Measurements from ENCODE around the gene HOXB7. TPM values are rescaled to one million over a fixed set of nuclear protein-coding genes. Genes with fewer than 3 reads are reported as not detected.
A peak's percentile ranks its signal among the peaks of the same experiment; 100 is the strongest.

Gene HOXB7
- total RNA-seq, 4 donors from 2014 or later, result 10.7 to 22.8 (median 19.0) TPM

DNA sequence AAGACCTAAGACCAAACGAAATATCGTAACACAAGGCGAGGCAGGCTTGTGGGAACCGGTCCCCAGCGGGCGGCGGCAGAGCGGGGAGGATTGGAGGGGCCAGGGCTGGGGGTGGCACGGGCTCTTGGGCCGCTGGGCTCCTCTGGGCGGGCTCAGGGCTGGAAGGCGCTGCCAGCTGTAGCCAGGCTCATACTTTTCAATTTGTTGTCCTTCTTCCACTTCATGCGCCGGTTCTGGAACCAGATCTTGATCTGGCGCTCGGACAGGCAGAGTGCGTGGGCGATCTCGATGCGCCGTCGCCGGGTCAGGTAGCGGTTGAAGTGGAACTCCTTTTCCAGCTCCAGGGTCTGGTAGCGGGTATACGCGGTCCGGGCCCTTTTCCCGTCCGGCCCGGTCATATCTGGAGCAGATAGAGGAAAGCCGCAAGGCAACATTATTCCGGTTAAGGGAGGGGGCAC, 18.7 kb downstream of the HOXB7 start:
- Histone ChIP-seq H3K27ac (peak overlapping the region; percentile 34 to 92 (median 62)), H3K4me1 (peaks cover 0 to 45% (median 9%) of the 10 kb centered on the region in 4 donors), H3K4me3 (peak overlapping the region; percentile 6 to 50 (median 32)), H3K27me3 (no peaks in the 10 kb centered on the region), H3K36me3 (peaks cover 0 to 28% (median 0%) of the 10 kb centered on the region in 3 donors), H3K9me3 (no peaks in the 10 kb centered on the region)
- DNase-seq, result peak in 2 of 3 donors; percentile 45 to 47
- TF ChIP-seq, protein P1, sequence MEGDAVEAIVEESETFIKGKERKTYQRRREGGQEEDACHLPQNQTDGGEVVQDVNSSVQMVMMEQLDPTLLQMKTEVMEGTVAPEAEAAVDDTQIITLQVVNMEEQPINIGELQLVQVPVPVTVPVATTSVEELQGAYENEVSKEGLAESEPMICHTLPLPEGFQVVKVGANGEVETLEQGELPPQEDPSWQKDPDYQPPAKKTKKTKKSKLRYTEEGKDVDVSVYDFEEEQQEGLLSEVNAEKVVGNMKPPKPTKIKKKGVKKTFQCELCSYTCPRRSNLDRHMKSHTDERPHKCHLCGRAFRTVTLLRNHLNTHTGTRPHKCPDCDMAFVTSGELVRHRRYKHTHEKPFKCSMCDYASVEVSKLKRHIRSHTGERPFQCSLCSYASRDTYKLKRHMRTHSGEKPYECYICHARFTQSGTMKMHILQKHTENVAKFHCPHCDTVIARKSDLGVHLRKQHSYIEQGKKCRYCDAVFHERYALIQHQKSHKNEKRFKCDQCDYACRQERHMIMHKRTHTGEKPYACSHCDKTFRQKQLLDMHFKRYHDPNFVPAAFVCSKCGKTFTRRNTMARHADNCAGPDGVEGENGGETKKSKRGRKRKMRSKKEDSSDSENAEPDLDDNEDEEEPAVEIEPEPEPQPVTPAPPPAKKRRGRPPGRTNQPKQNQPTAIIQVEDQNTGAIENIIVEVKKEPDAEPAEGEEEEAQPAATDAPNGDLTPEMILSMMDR (IDR thresholded peaks at IDR 0.05), result no peak
- TF ChIP-seq POLR2A (IDR thresholded peaks at IDR 0.05), result no peak

DNA sequence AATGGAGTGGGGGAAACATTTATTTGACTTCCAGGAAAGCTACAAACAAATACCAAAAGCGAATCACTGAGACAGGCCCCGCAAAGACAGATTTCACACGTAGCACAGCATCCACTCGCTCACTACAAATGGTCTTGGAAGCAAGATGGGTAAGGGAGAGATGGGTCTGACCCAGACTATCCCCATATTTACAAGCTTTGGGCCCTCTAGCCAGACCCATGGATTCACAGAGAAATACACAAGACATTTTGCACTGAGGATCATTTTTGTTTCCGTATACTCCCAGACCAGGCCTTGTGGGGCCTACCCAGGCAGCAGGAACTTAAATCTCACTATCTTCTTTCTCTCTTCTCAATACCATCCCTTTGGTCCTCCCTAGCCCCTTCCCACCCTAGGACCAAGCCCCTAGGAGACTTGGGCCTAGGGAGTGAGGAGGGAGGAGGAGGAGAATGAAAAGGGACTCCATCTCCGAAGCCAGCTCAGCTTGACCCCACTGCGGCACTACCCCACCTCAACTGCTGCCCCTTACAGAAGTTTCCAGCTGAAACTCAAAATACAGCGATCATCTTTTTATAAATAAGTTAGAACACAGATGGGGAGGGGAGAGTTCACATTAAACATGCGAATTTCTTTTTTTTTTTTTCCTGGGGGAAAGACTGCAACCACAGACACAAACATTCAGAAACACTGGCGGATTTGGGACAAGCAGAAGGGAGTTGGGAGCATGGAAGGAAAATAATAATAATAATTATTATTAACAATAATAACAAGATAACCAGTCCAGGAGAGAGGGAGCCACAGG, 19.4 kb downstream of the HOXB7 start:
- no peaks in the 10 kb centered on the region for H3K9me3 ChIP-seq
- no peaks in the 10 kb centered on the region for H3K27me3 ChIP-seq
- H3K4me3 ChIP-seq, result peak overlapping the region in 2 of 4 donors; percentile 20 to 45
- H3K27ac ChIP-seq, result peak overlapping the region in 3 of 4 donors; percentile 34 to 92 (median 89)
- H3K36me3 ChIP-seq, result peaks cover 0 to 26% (median 0%) of the 10 kb centered on the region in 3 donors
- no peak for DNase-seq
- peaks cover 0 to 45% (median 8%) of the 10 kb centered on the region in 4 donors for H3K4me1 ChIP-seq
- TF ChIP-seq, protein P1 (IDR thresholded peaks at IDR 0.05), result no peak
- no peak for TF ChIP-seq POLR2A (IDR thresholded peaks at IDR 0.05)

DNA sequence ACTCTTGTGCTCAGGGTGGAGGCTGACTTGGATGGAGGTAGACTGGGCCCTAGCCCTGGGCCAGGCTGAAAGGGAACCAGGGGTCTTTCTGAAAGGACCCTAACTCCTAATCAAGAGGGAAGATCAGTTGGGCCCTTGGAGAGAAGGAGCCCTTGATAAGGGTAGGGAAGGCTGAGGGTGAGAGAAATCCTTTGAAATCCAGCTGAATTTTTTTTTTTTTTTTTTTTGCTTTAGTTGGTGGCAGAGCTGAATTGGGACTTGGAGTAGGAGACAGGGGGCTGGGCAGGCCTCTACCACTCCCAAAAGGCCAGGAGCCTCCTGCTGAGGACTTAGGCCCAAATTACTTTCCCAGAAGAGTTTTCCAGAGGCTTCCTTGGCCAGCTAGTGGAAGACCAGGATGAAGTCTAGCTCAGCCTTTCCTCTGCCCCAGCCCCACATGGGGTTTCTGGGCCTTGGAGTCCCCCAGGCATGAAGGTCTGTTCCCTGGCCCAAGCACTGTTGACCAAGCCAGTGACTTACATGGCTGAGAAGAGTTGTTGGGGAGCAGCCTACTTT, 20.1 kb downstream of the HOXB7 start:
- Histone ChIP-seq H3K27ac (peak overlapping the region; percentile 34 to 92 (median 66)), H3K4me3 (peak overlapping the region in 2 of 4 donors; percentile 33 to 66), H3K9me3 (no peaks in the 10 kb centered on the region), H3K36me3 (peaks cover 0 to 18% (median 0%) of the 10 kb centered on the region in 3 donors), H3K4me1 (peaks cover 0 to 49% (median 10%) of the 10 kb centered on the region in 4 donors), H3K27me3 (no peaks in the 10 kb centered on the region)
- no peak for DNase-seq
- TF ChIP-seq, protein P1 (IDR thresholded peaks at IDR 0.05), result no peak
- TF ChIP-seq POLR2A (IDR thresholded peaks at IDR 0.05), result no peak

- peak within 1 kb of the TSS; percentile 34 to 92 (median 66) for H3K27ac ChIP-seq
- no peaks in the 10 kb centered on the region for H3K9me3 ChIP-seq
- peak within 1 kb of the TSS in 2 of 4 donors; percentile 33 to 66 for H3K4me3 ChIP-seq
- H3K27me3 ChIP-seq, result no peaks in the 10 kb centered on the region
- TF ChIP-seq POLR2A (IDR thresholded peaks at IDR 0.05), result no peak
- TF ChIP-seq, protein P1 (IDR thresholded peaks at IDR 0.05), result no peak
- H3K36me3 ChIP-seq, result peaks cover 0 to 14% (median 0%) of the 10 kb centered on the region in 3 donors
- DNase-seq, result peak in 2 of 3 donors; percentile 45 to 56
- H3K4me1 ChIP-seq, result peaks cover 0 to 48% (median 10%) of the 10 kb centered on the region in 4 donors
Measured at GRCh38 chr17:48589831-48590606, 20.8 kb downstream of the HOXB7 start, which contains the start of gene HOXB3. Gene HOXB3 (minus strand): TSS chr17:48590241. CDS start chr17:48552474, 37,767 bp downstream.

Data from Peyer's patch (tissue), 4 donors.